Naive thymus-derived CD4-positive, alpha-beta T cell (primary cell): ENCODE data around the gene GNG12. TPM values are rescaled to one million over a fixed set of nuclear protein-coding genes. Genes with fewer than 3 reads are reported as not detected.

Experiments
- ATAC-seq: fragments of 150-1000 bp; cut with Tn5 transposase; 2 replicates; pipeline ENCODE4 v1.10.0; 2021; ENCODE audit warnings: mild to moderate bottlenecking, moderate library complexity
- CTCF ChIA-PET: fragments of 350-600 bp; sonication (Branson Sonifier 250); formaldehyde crosslinking; loops from one replicate; lab custom pipeline; 2021; ENCODE audit warnings: antibody characterized with exemption; lab: Charles Lee
- POLR2A ChIA-PET: fragments of 350-600 bp; sonication (Branson Sonifier 250); formaldehyde crosslinking; loops from one replicate; lab custom pipeline; 2021; ENCODE audit warnings: antibody characterized with exemption, inconsistent platforms; lab: Charles Lee
- DNase-seq, 9 donors: peaks; one replicate each; pipeline versions ENCODE4 v3.0.0 to v3.0.0-alpha.2; 2020 to 2022; ENCODE audit warnings: mixed read lengths in 1 of 9
- H3K27ac ChIP-seq: one replicate; pipeline ENCODE4 v1.7.0; 2013; ENCODE audit warnings: mild to moderate bottlenecking, low read depth, low read length, moderate library complexity
- H3K27me3 ChIP-seq, 2 donors: one replicate each; pipeline ENCODE4 v1.7.0; 2013; ENCODE audit warnings: low read length in 2 of 2, mild to moderate bottlenecking in 2 of 2, moderate library complexity in 2 of 2; ENCODE audit not compliant: control insufficient read depth in 2 of 2, insufficient read depth in 2 of 2
- H3K36me3 ChIP-seq, 3 experiments: 1 replicate in 2 of 3; 2 replicates in 1 of 3; pipeline ENCODE4 v1.7.0; 2013; ENCODE audit warnings: low read length in 3 of 3, mild to moderate bottlenecking in 3 of 3, moderate library complexity in 1 of 3; ENCODE audit not compliant: insufficient read depth in 3 of 3, control insufficient read depth in 2 of 3
- H3K4me1 ChIP-seq, 2 donors: one replicate each; pipeline ENCODE4 v1.7.0; 2013; ENCODE audit warnings: low read length in 2 of 2, mild to moderate bottlenecking in 2 of 2, moderate library complexity in 1 of 2; ENCODE audit not compliant: control insufficient read depth in 2 of 2, insufficient read depth in 2 of 2
- H3K4me3 ChIP-seq: 2 replicates; pipeline ENCODE4 v1.7.0; 2013; ENCODE audit warnings: mild to moderate bottlenecking, low read length
- H3K9me3 ChIP-seq, 3 experiments: 1 replicate in 2 of 3; 2 replicates in 1 of 3; pipeline ENCODE4 v1.7.0; 2013; ENCODE audit warnings: low read length in 3 of 3; ENCODE audit not compliant: control insufficient read depth in 2 of 3
- H3K27ac Mint-ChIP-seq, 9 donors: one replicate each; pipeline ENCODE4 v1.8.0; 2020 to 2022; ENCODE audit warnings: mixed read lengths in 9 of 9, mild to moderate bottlenecking in 8 of 9, moderate library complexity in 5 of 9, inconsistent platforms in 2 of 9
- H3K27me3 Mint-ChIP-seq, 5 donors: one replicate each; pipeline ENCODE4 v1.8.0; 2021 to 2022; ENCODE audit warnings: mixed read lengths in 5 of 5, mild to moderate bottlenecking in 1 of 5
- H3K36me3 Mint-ChIP-seq, 5 donors: one replicate each; pipeline ENCODE4 v1.8.0; 2020 to 2022; ENCODE audit warnings: mixed read lengths in 5 of 5, mild to moderate bottlenecking in 3 of 5, inconsistent platforms in 1 of 5
- H3K4me1 Mint-ChIP-seq, 7 donors: one replicate each; pipeline ENCODE4 v1.8.0; 2020 to 2022; ENCODE audit warnings: mixed read lengths in 7 of 7, mild to moderate bottlenecking in 3 of 7, inconsistent platforms in 1 of 7
- H3K4me3 Mint-ChIP-seq, 10 donors: one replicate each; pipeline ENCODE4 v1.8.0; 2020 to 2022; ENCODE audit warnings: mild to moderate bottlenecking in 10 of 10, mixed read lengths in 10 of 10, moderate library complexity in 6 of 10, inconsistent platforms in 2 of 10
- H3K9me3 Mint-ChIP-seq, 11 donors: one replicate each; pipeline ENCODE4 v1.8.0; 2020 to 2022; ENCODE audit warnings: mixed read lengths in 11 of 11, mild to moderate bottlenecking in 4 of 11, inconsistent platforms in 1 of 11, moderate library complexity in 1 of 11
- intact Hi-C, 2 donors: fragments of 100-400 bp; cut with micrococcal nuclease; formaldehyde crosslinking; loops; one replicate each; pipeline ENCODE4 v1.15.1; 2023
- polyA plus RNA-seq, 2 donors: library from polyadenylated mRNA; unstranded; fragments of 300-500 nt; fragmentation: Illumina TruSeq; gene quantifications; one replicate each; pipeline ENCODE4 v1.2.3, GENCODE V29; 2021
- total RNA-seq, 6 experiments: library from RNA in 5 of 6; stranded (reverse) in 5 of 6; gene quantifications; 1 replicate in 5 of 6; 2 replicates in 1 of 6; pipeline ENCODE4 v1.2.3 and lab custom pipeline; 2021 to 2026

The GNG12 gene
- total and polyA plus RNA-seq, 7 experiments from 2014 or later = not detected

GRCh38 chr1:67843746-67844145 is 10.5 kb upstream of the GNG12 start:
- H3K4me3 ChIP-seq = no peak overlapping the region
- H3K27ac ChIP-seq = no peak overlapping the region
- DNase-seq = no peak
- Mint-ChIP-seq H3K27ac (no peak overlapping the region), H3K27me3 (peaks cover 22 to 43% (median 31%) of the 10 kb centered on the region in 5 donors), H3K4me3 (no peak overlapping the region), H3K9me3 (no peaks in the 10 kb centered on the region), H3K4me1 (no peaks in the 10 kb centered on the region), H3K36me3 (no peaks in the 10 kb centered on the region)
- H3K9me3 ChIP-seq = no peaks in the 10 kb centered on the region
- intact Hi-C loops = no loop called here
- ChIA-PET POLR2A (no interaction called here), CTCF (no interaction called here)
- no peaks in the 10 kb centered on the region for H3K36me3 ChIP-seq
- no peak for ATAC-seq
- no peaks in the 10 kb centered on the region for H3K4me1 ChIP-seq
- no peaks in the 10 kb centered on the region for H3K27me3 ChIP-seq

GRCh38 chr1:67843331-67843730 is 10.1 kb upstream of the GNG12 start:
- no peak overlapping the region for H3K27ac Mint-ChIP-seq
- intact Hi-C loops = no loop called here
- ChIA-PET POLR2A (no interaction called here), CTCF (no interaction called here)
- H3K36me3 Mint-ChIP-seq = no peaks in the 10 kb centered on the region
- DNase-seq (no peak), ATAC-seq (no peak)
- H3K27ac ChIP-seq = no peak overlapping the region
- H3K4me3 ChIP-seq = no peak overlapping the region
- no peaks in the 10 kb centered on the region for H3K9me3 ChIP-seq
- peaks cover 22 to 46% (median 30%) of the 10 kb centered on the region in 5 donors for H3K27me3 Mint-ChIP-seq
- no peaks in the 10 kb centered on the region for H3K9me3 Mint-ChIP-seq
- no peak overlapping the region for H3K4me3 Mint-ChIP-seq
- H3K36me3 ChIP-seq = no peaks in the 10 kb centered on the region
- H3K4me1 ChIP-seq = no peaks in the 10 kb centered on the region
- no peaks in the 10 kb centered on the region for H3K4me1 Mint-ChIP-seq
- no peaks in the 10 kb centered on the region for H3K27me3 ChIP-seq

GRCh38 chr1:67840449-67840848 is 7.2 kb upstream of the GNG12 start:
- no peaks in the 10 kb centered on the region for H3K9me3 Mint-ChIP-seq
- Histone ChIP-seq H3K36me3 (no peaks in the 10 kb centered on the region), H3K9me3 (no peaks in the 10 kb centered on the region), H3K4me3 (no peak overlapping the region), H3K4me1 (no peaks in the 10 kb centered on the region), H3K27me3 (peaks cover 0 to 4% of the 10 kb centered on the region in 2 donors), H3K27ac (no peak overlapping the region)
- H3K4me3 Mint-ChIP-seq = no peak overlapping the region
- H3K4me1 Mint-ChIP-seq = no peaks in the 10 kb centered on the region
- CTCF ChIA-PET = no interaction called here
- H3K27ac Mint-ChIP-seq = no peak overlapping the region
- intact Hi-C loops = no loop called here
- DNase-seq (no peak), ATAC-seq (no peak)
- no peaks in the 10 kb centered on the region for H3K36me3 Mint-ChIP-seq
- peaks cover 40 to 71% (median 49%) of the 10 kb centered on the region in 5 donors for H3K27me3 Mint-ChIP-seq
- POLR2A ChIA-PET = no interaction called here

GRCh38 chr1:67839826-67840225 is 6.6 kb upstream of the GNG12 start:
- intact Hi-C loops = no loop called here
- CTCF ChIA-PET = no interaction called here
- Mint-ChIP-seq H3K9me3 (no peaks in the 10 kb centered on the region), H3K4me1 (no peaks in the 10 kb centered on the region), H3K36me3 (no peaks in the 10 kb centered on the region), H3K27me3 (peaks cover 40 to 70% (median 48%) of the 10 kb centered on the region in 5 donors), H3K27ac (no peak overlapping the region), H3K4me3 (no peak overlapping the region)
- H3K27me3 ChIP-seq = peaks cover 0 to 4% of the 10 kb centered on the region in 2 donors
- H3K36me3 ChIP-seq = no peaks in the 10 kb centered on the region
- no peak overlapping the region for H3K27ac ChIP-seq
- POLR2A ChIA-PET = no interaction called here
- no peaks in the 10 kb centered on the region for H3K9me3 ChIP-seq
- DNase-seq (no peak), ATAC-seq (no peak)
- no peaks in the 10 kb centered on the region for H3K4me1 ChIP-seq
- H3K4me3 ChIP-seq = no peak overlapping the region

GRCh38 chr1:67838180-67838910 is 5.1 kb upstream of the GNG12 start:
- CTCF ChIA-PET = no interaction called here
- Mint-ChIP-seq H3K4me3 (no peak overlapping the region), H3K9me3 (no peaks in the 10 kb centered on the region), H3K27ac (no peak overlapping the region), H3K27me3 (peaks cover 45 to 80% (median 53%) of the 10 kb centered on the region in 5 donors), H3K36me3 (no peaks in the 10 kb centered on the region), H3K4me1 (peaks cover 0 to 7% (median 5%) of the 10 kb centered on the region in 7 donors)
- no peak overlapping the region for H3K27ac ChIP-seq
- H3K27me3 ChIP-seq = peaks cover 0 to 4% of the 10 kb centered on the region in 2 donors
- DNase-seq (no peak), ATAC-seq (no peak)
- H3K4me1 ChIP-seq = no peaks in the 10 kb centered on the region
- intact Hi-C loops = no loop called here
- H3K9me3 ChIP-seq = no peaks in the 10 kb centered on the region
- no peak overlapping the region for H3K4me3 ChIP-seq
- H3K36me3 ChIP-seq = no peaks in the 10 kb centered on the region
- POLR2A ChIA-PET = no interaction called here

- H3K9me3 Mint-ChIP-seq = no peaks in the 10 kb centered on the region
- no peak overlapping the region for H3K4me3 Mint-ChIP-seq
- peaks cover 43 to 80% (median 57%) of the 10 kb centered on the region in 5 donors for H3K27me3 Mint-ChIP-seq
- H3K27ac ChIP-seq = no peak overlapping the region
- ChIA-PET POLR2A (no interaction called here), CTCF (no interaction called here)
- DNase-seq = no peak
- peaks cover 3 to 13% of the 10 kb centered on the region in 2 donors for H3K27me3 ChIP-seq
- ATAC-seq = no peak
- H3K36me3 Mint-ChIP-seq = peaks cover 0 to 5% (median 0%) of the 10 kb centered on the region in 5 donors
- intact Hi-C loops = no loop called here
- H3K9me3 ChIP-seq = no peaks in the 10 kb centered on the region
- H3K4me1 Mint-ChIP-seq = peaks cover 7 to 16% (median 12%) of the 10 kb centered on the region in 7 donors
- no peaks in the 10 kb centered on the region for H3K36me3 ChIP-seq
- H3K4me3 ChIP-seq = no peak overlapping the region
- peaks cover 0 to 4% of the 10 kb centered on the region in 2 donors for H3K4me1 ChIP-seq
- no peak overlapping the region for H3K27ac Mint-ChIP-seq
These were observed 3.5 kb upstream of the GNG12 start for GRCh38 chr1:67836769-67837168.
